DND-41 (cell line): Measurements from ENCODE around the gene KIF18A.

Experiments used
- CTCF ChIP-seq: IDR thresholded peaks from 2 replicates; pipeline ENCODE4 v1.5.1; 2012; ENCODE audit warnings: borderline replicate concordance, low read length, moderate library complexity, mild to moderate bottlenecking; ENCODE audit not compliant: poor library complexity, severe bottlenecking; ENCODE audit errors: extremely low read depth
- EZH2 ChIP-seq: IDR thresholded peaks from 3 replicates; pipeline ENCODE4 v1.6.1; 2012; ENCODE audit warnings: borderline replicate concordance, low read depth, mild to moderate bottlenecking, moderate library complexity, low read length, inconsistent platforms; ENCODE audit not compliant: severe bottlenecking

GRCh38 chr11:28099715-28100114 is 8.2 kb downstream of the KIF18A start:
- TF ChIP-seq CTCF: no peak
- TF ChIP-seq EZH2: no peak
